SU-DHL-6 (cell line): Measurements from ENCODE around the gene CRYBG2.

Source experiments
- H2AFZ ChIP-seq: fragments of 200-600 bp; sonication (generic); 2 replicates; pipeline ENCODE4 v1.6.1; 2014; ENCODE audit warnings: low read depth, mild to moderate bottlenecking, moderate library complexity, mixed read lengths, antibody characterized with exemption, low read length; ENCODE audit not compliant: severe bottlenecking
- H3F3A ChIP-seq: fragments of 200-600 bp; shearing (Covaris generic); 2 replicates; pipeline ENCODE4 v1.6.0; 2016; ENCODE audit warnings: antibody characterized with exemption, mild to moderate bottlenecking; ENCODE audit not compliant: insufficient read depth
- H3K27ac ChIP-seq: fragments of 200-600 bp; sonication (generic); 2 replicates; pipeline ENCODE4 v1.5.1; 2016; ENCODE audit warnings: low read depth, mild to moderate bottlenecking, low read length, moderate library complexity, mixed read lengths
- H3K27me3 ChIP-seq: fragments of 200-600 bp; sonication (generic), shearing (Covaris generic); 2 replicates; pipeline ENCODE4 v1.6.0; 2014; ENCODE audit warnings: mild to moderate bottlenecking, low read length
- H3K36me3 ChIP-seq: fragments of 200-600 bp; sonication (generic); 2 replicates; pipeline ENCODE4 v1.6.1; 2014; ENCODE audit warnings: mild to moderate bottlenecking, low read length, mixed read lengths
- H3K4me2 ChIP-seq: fragments of 300-600, 200-600 bp; shearing (Covaris generic), sonication (generic); 2 replicates; pipeline ENCODE4 v1.6.0; 2014; ENCODE audit warnings: low read length, low read depth, mild to moderate bottlenecking; ENCODE audit not compliant: poor library complexity, severe bottlenecking
- H3K4me3 ChIP-seq: fragments of 200-600 bp; sonication (generic); 2 replicates; pipeline ENCODE4 v1.5.1; 2014; ENCODE audit warnings: antibody characterized with exemption, low read length, mild to moderate bottlenecking, mixed read lengths; ENCODE audit not compliant: insufficient read depth, poor library complexity, severe bottlenecking
- H3K79me2 ChIP-seq: fragments of 200-600 bp; sonication (generic); 2 replicates; pipeline ENCODE4 v1.6.1; 2014; ENCODE audit warnings: mild to moderate bottlenecking, low read length, moderate library complexity; ENCODE audit not compliant: insufficient read depth
- H3K9ac ChIP-seq: fragments of 200-600 bp; sonication (generic); 2 replicates; pipeline ENCODE4 v1.7.0; 2014; ENCODE audit warnings: mild to moderate bottlenecking, low read length
- H3K9me2 ChIP-seq: fragments of 200-600 bp; sonication (generic); replicated peaks from 2 replicates; pipeline ENCODE4 v1.6.1; 2014; ENCODE audit warnings: low read length; ENCODE audit not compliant: insufficient read depth
- H3K9me3 ChIP-seq: fragments of 200-600 bp; sonication (generic); 2 replicates; pipeline ENCODE4 v1.6.1; 2014; ENCODE audit warnings: low read length, mixed read lengths; ENCODE audit not compliant: insufficient read depth
- H4K20me1 ChIP-seq: fragments of 200-600 bp; sonication (generic); 2 replicates; pipeline ENCODE4 v1.6.1; 2014; ENCODE audit warnings: low read depth, mild to moderate bottlenecking, antibody characterized with exemption, low read length, moderate library complexity, mixed read lengths
- CTCF ChIP-seq: fragments of 200-600 bp; sonication (generic); IDR thresholded peaks from one replicate; pipeline ENCODE4 v1.5.1; 2017; ENCODE audit warnings: antibody characterized with exemption, mild to moderate bottlenecking, low read length, moderate library complexity; ENCODE audit not compliant: insufficient read depth, poor library complexity, severe bottlenecking
- EZH2phosphoT487 ChIP-seq: fragments of 200-600 bp; sonication (generic), shearing (Covaris generic); conservative IDR thresholded peaks from 2 replicates; pipeline ENCODE4 v1.6.1; 2018; ENCODE audit warnings: mild to moderate bottlenecking, antibody characterized with exemption, low read length, moderate library complexity, mixed read lengths

CRYBG2 gene

GRCh38 chr1:26350701-26351589 lies 3.0 kb downstream of the CRYBG2 start:
- Histone ChIP-seq H2AFZ (no peak overlapping the region), H4K20me1 (no peaks in the 10 kb centered on the region), H3K4me2 (no peak overlapping the region), H3K4me3 (no peak overlapping the region), H3K36me3 (no peaks in the 10 kb centered on the region), H3F3A (no peaks in the 10 kb centered on the region), H3K9me3 (no peaks in the 10 kb centered on the region), H3K9ac (no peak overlapping the region), H3K79me2 (no peaks in the 10 kb centered on the region), H3K9me2 (no peaks in the 10 kb centered on the region), H3K27me3 (no peaks in the 10 kb centered on the region), H3K27ac (no peak overlapping the region)
- no peak for TF ChIP-seq EZH2phosphoT487
- no peak for TF ChIP-seq CTCF

- Histone ChIP-seq H3K4me3 (no peak overlapping the region), H3K4me2 (no peak overlapping the region), H4K20me1 (no peaks in the 10 kb centered on the region), H2AFZ (no peak overlapping the region), H3K27ac (no peak overlapping the region), H3K27me3 (no peaks in the 10 kb centered on the region), H3K9me3 (no peaks in the 10 kb centered on the region), H3K36me3 (no peaks in the 10 kb centered on the region), H3K9me2 (no peaks in the 10 kb centered on the region), H3F3A (no peaks in the 10 kb centered on the region), H3K9ac (no peak overlapping the region), H3K79me2 (no peaks in the 10 kb centered on the region)
- TF ChIP-seq EZH2phosphoT487 (no peak), CTCF (no peak)
Observed at GRCh38 chr1:26350343-26350700, 3.6 kb downstream of the CRYBG2 start.

GRCh38 chr1:26349877-26350244 lies 4.1 kb downstream of the CRYBG2 start:
- Histone ChIP-seq H3K4me2 (no peak overlapping the region), H2AFZ (no peak overlapping the region)

More at GRCh38 chr1:26349877-26350244, 4.1 kb downstream of the CRYBG2 start:
- H3K27ac ChIP-seq = no peak overlapping the region
- no peak for TF ChIP-seq EZH2phosphoT487
- TF ChIP-seq CTCF = no peak
- H3K79me2 ChIP-seq = no peaks in the 10 kb centered on the region
- H4K20me1 ChIP-seq = no peaks in the 10 kb centered on the region
- H3K9me2 ChIP-seq = no peaks in the 10 kb centered on the region
- H3K9me3 ChIP-seq = no peaks in the 10 kb centered on the region
- H3K9ac ChIP-seq = no peak overlapping the region
- H3K27me3 ChIP-seq = no peaks in the 10 kb centered on the region
- H3K4me3 ChIP-seq = no peak overlapping the region
- no peaks in the 10 kb centered on the region for H3K36me3 ChIP-seq
- no peaks in the 10 kb centered on the region for H3F3A ChIP-seq
